Parathyroid adenoma (tissue), 2 donors: ENCODE results near the gene LEMD1.
"Not testable (repeated sequence)": the region's sequence is repeated elsewhere in the genome, so short reads cannot be mapped to it uniquely, and the experiment has no call there.

Experiments used
- H2AFZ ChIP-seq: fragments of 300-600 bp; sonication (generic); one replicate; pipeline ENCODE4 v1.7.0; 2017; ENCODE audit warnings: antibody characterized with exemption, mild to moderate bottlenecking
- H3K27ac ChIP-seq: fragments of 300-600 bp; sonication (generic); one replicate; pipeline ENCODE4 v1.7.0; 2017
- H3K27me3 ChIP-seq: fragments of 300-600 bp; sonication (generic); one replicate; pipeline ENCODE4 v1.7.0; 2017; ENCODE audit warnings: low read length; ENCODE audit not compliant: control insufficient read depth, insufficient read depth
- H3K36me3 ChIP-seq: fragments of 300-600 bp; sonication (generic); one replicate; pipeline ENCODE4 v1.7.0; 2017; ENCODE audit warnings: low read length; ENCODE audit not compliant: control insufficient read depth, insufficient read depth
- H3K4me1 ChIP-seq: fragments of 300-600 bp; sonication (generic); one replicate; pipeline ENCODE4 v1.7.0; 2017; ENCODE audit warnings: control low read depth
- H3K4me2 ChIP-seq: fragments of 300-600 bp; sonication (generic); one replicate; pipeline ENCODE4 v1.7.0; 2017; ENCODE audit warnings: low read length
- H3K4me3 ChIP-seq: fragments of 300-600 bp; sonication (generic); one replicate; pipeline ENCODE4 v1.7.0; 2017; ENCODE audit warnings: low read depth, low read length
- H3K79me2 ChIP-seq: fragments of 300-600 bp; sonication (generic); one replicate; pipeline ENCODE4 v1.7.0; 2017; ENCODE audit warnings: control low read depth
- H3K9ac ChIP-seq: fragments of 300-600 bp; sonication (generic); one replicate; pipeline ENCODE4 v1.7.0; 2017; ENCODE audit warnings: mild to moderate bottlenecking
- H3K9me3 ChIP-seq: fragments of 300-600 bp; sonication (generic); one replicate; pipeline ENCODE4 v1.7.0; 2017; ENCODE audit warnings: low read length; ENCODE audit not compliant: control insufficient read depth
- TF ChIP-seq, protein P1 (sequence below): fragments of 300-600 bp; sonication (generic); IDR thresholded peaks from one replicate; pipeline ENCODE4 v1.7.0; 2017; ENCODE audit warnings: antibody characterized with exemption, mild to moderate bottlenecking
- donor health status: primary hyperparathyroidism.

LEMD1 gene

DNA sequence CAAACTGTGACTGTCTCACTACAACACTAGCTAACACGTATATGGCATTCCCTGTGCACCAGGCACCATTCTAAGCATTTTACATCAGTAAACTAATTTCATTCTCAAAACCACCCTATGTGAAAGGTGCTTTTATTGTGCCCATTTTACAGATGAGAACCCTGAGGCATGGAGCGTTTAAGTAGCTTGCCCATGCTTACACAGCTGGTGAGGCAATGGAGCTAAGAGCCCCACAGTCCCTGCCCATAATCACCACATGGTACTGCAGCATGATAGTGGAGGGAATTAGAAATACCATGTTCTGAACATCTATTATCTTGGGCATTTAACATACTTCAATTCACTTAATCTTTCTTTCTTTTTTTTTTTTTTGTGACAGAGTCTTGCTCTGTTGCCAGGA, 34.0 kb downstream of the LEMD1 start:
- TF ChIP-seq, protein P1, sequence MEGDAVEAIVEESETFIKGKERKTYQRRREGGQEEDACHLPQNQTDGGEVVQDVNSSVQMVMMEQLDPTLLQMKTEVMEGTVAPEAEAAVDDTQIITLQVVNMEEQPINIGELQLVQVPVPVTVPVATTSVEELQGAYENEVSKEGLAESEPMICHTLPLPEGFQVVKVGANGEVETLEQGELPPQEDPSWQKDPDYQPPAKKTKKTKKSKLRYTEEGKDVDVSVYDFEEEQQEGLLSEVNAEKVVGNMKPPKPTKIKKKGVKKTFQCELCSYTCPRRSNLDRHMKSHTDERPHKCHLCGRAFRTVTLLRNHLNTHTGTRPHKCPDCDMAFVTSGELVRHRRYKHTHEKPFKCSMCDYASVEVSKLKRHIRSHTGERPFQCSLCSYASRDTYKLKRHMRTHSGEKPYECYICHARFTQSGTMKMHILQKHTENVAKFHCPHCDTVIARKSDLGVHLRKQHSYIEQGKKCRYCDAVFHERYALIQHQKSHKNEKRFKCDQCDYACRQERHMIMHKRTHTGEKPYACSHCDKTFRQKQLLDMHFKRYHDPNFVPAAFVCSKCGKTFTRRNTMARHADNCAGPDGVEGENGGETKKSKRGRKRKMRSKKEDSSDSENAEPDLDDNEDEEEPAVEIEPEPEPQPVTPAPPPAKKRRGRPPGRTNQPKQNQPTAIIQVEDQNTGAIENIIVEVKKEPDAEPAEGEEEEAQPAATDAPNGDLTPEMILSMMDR: no peak
- Histone ChIP-seq H3K4me1 (peaks cover 3% of the 10 kb centered on the region), H3K27ac (no peak overlapping the region), H3K36me3 (no peaks in the 10 kb centered on the region), H3K4me2 (no peak overlapping the region), H3K9ac (no peak overlapping the region), H3K27me3 (no peaks in the 10 kb centered on the region), H2AFZ (no peak overlapping the region), H3K79me2 (no peaks in the 10 kb centered on the region), H3K9me3 (no peaks in the 10 kb centered on the region), H3K4me3 (no peak overlapping the region)

DNA sequence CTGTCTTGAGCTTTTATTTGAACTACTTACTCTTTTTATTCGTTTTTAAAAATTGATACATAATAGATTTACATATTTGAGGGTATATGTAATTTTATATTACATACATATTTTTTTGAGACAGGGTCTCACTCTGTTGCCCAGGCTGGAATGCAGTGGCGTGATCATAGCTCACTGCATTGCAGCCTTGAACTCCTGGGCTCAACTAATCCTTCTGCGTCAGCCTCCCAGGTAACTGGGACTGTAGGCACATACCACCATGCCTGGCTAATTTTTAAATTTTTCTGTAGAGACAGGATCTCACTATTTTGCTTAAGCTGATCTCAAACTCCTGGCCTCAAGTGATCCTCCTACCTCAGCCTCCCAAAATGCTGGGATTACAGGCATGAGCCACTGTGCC, 38.9 kb downstream of the LEMD1 start:
- not testable (repeated sequence) for H2AFZ ChIP-seq, H3K4me3 ChIP-seq, H3K9ac ChIP-seq, H3K36me3 ChIP-seq, H3K4me1 ChIP-seq, H3K9me3 ChIP-seq, H3K27me3 ChIP-seq, H3K79me2 ChIP-seq, H3K27ac ChIP-seq, H3K4me2 ChIP-seq

DNA sequence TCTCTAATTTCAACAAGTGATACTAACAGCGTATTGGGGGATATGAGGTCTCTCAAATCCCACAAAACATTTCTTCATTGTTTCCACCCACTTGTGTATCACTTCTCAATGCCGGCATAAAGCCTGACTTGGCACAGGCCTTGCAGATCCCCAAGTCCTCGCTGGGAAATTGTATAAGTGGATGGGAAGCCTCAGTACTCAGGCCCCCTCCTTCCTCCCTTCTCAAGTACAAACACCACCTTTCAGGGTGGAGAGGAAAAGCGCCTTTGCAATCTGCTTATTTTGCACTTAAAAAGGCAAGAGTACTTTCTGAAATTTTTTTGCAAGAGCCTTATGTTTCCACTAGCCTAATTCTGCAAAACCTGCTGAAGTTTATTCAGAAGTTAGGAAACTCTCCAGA, 39.3 kb downstream of the LEMD1 start:
- Histone ChIP-seq H3K9ac (no peak overlapping the region), H3K4me3 (no peak overlapping the region), H3K79me2 (no peaks in the 10 kb centered on the region), H3K36me3 (no peaks in the 10 kb centered on the region), H2AFZ (no peak overlapping the region), H3K9me3 (no peaks in the 10 kb centered on the region), H3K27me3 (no peaks in the 10 kb centered on the region), H3K27ac (no peak overlapping the region), H3K4me1 (peaks cover 3% of the 10 kb centered on the region), H3K4me2 (no peak overlapping the region)
- TF ChIP-seq, protein P1: no peak

DNA sequence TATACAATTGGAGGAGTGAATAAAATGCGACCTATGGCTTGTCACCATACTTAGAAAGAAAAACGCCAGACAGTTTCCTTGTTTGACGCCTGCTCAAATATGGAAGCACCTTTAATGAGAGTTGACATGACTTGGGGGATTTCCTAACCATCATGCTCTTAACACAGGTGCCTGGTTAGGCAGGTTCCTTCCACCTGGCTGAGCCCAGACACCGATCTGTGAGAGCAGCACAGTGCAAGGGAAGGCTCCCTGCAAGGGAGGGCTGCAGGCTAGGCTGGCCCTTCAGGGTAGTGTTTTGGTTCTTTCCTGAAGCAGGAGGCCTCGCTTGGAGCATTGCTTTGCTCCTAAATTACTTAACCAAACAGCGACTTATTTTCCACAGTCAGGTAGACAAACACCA, 40.6 kb downstream of the LEMD1 start:
- Histone ChIP-seq H3K79me2 (no peaks in the 10 kb centered on the region), H3K36me3 (no peaks in the 10 kb centered on the region), H3K27me3 (no peaks in the 10 kb centered on the region), H3K27ac (no peak overlapping the region), H3K9me3 (no peaks in the 10 kb centered on the region), H2AFZ (no peak overlapping the region), H3K4me2 (no peak overlapping the region), H3K9ac (no peak overlapping the region), H3K4me1 (peaks cover 3% of the 10 kb centered on the region), H3K4me3 (no peak overlapping the region)
- TF ChIP-seq, protein P1: no peak

DNA sequence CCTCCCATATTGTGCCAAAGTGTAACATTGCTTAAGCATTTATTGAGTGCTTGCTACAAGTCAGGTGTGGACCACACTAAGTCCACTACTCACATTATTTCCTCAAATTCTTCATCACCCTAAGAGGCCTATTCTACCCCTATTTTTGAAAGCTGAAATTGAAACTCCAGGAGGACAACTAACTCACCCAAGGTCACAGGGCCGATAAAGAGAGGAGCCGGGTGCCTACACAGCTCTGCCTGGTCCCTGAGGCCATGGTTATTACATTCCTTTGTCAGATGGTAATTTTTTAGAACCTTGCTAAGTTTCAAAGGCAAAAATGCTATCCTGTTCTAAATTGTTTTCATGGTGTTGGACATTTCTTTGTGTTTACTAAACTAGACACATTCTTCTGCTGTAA, 41.0 kb downstream of the LEMD1 start:
- H3K9ac ChIP-seq: no peak overlapping the region
- no peak overlapping the region for H3K27ac ChIP-seq
- H3K4me1 ChIP-seq: peaks cover 4% of the 10 kb centered on the region
- H3K79me2 ChIP-seq: no peaks in the 10 kb centered on the region
- H3K36me3 ChIP-seq: no peaks in the 10 kb centered on the region
- H2AFZ ChIP-seq: no peak overlapping the region
- H3K4me2 ChIP-seq: no peak overlapping the region
- TF ChIP-seq, protein P1: no peak
- no peaks in the 10 kb centered on the region for H3K9me3 ChIP-seq
- no peak overlapping the region for H3K4me3 ChIP-seq
- H3K27me3 ChIP-seq: no peaks in the 10 kb centered on the region
